H9 (cell line): ENCODE results near the gene LRP1. TPM values are rescaled to one million over a fixed set of nuclear protein-coding genes. Genes with fewer than 3 reads are reported as not detected.

Experiments
- DNase-seq: peaks from one replicate; pipeline ENCODE4 v3.0.0-alpha.2; 2017
- H2AFZ ChIP-seq: one replicate; pipeline ENCODE4 v1.6.1; 2013; ENCODE audit warnings: mild to moderate bottlenecking, low read length, control low read depth, moderate library complexity
- H2AK5ac ChIP-seq: 2 replicates; pipeline ENCODE4 v1.6.1; 2013; ENCODE audit warnings: low read length, control low read depth, mixed read lengths; ENCODE audit not compliant: insufficient read length
- H2BK120ac ChIP-seq: one replicate; pipeline ENCODE4 v1.6.1; 2013; ENCODE audit warnings: low read depth, mild to moderate bottlenecking, low read length, control low read depth, inconsistent platforms; ENCODE audit not compliant: poor library complexity, severe bottlenecking
- H2BK12ac ChIP-seq: 2 replicates; pipeline ENCODE4 v1.6.1; 2013; ENCODE audit warnings: low read length, control low read depth, mixed read lengths, low read depth; ENCODE audit not compliant: insufficient read length
- H2BK15ac ChIP-seq: 2 replicates; pipeline ENCODE4 v1.6.1; 2013; ENCODE audit warnings: low read depth, low read length, control low read depth
- H2BK20ac ChIP-seq: one replicate; pipeline ENCODE4 v1.6.1; 2013; ENCODE audit warnings: low read depth, mild to moderate bottlenecking, low read length, control low read depth, inconsistent platforms; ENCODE audit not compliant: poor library complexity, severe bottlenecking
- H2BK5ac ChIP-seq: 2 replicates; pipeline ENCODE4 v1.6.1; 2013; ENCODE audit warnings: low read length, control low read depth, mixed read lengths; ENCODE audit not compliant: insufficient read length
- H3K14ac ChIP-seq: 2 replicates; pipeline ENCODE4 v1.6.1; 2013; ENCODE audit warnings: low read length, control low read depth; ENCODE audit not compliant: insufficient read depth
- H3K18ac ChIP-seq: 2 replicates; pipeline ENCODE4 v1.6.1; 2013; ENCODE audit warnings: low read depth, mild to moderate bottlenecking, mixed read lengths, low read length, control low read depth; ENCODE audit not compliant: insufficient read length
- H3K23ac ChIP-seq: 2 replicates; pipeline ENCODE4 v1.6.1; 2013; ENCODE audit warnings: low read length, control low read depth, mixed read lengths, low read depth; ENCODE audit not compliant: insufficient read length
- H3K23me2 ChIP-seq: 2 replicates; pipeline ENCODE4 v1.6.1; 2013; ENCODE audit warnings: low read depth, mild to moderate bottlenecking, mixed read lengths, low read length, control low read depth; ENCODE audit not compliant: insufficient read length, poor library complexity, severe bottlenecking
- H3K27ac ChIP-seq: 2 replicates; pipeline ENCODE4 v1.5.1; 2013; ENCODE audit warnings: low read length, control low read depth, mixed read lengths, low read depth; ENCODE audit not compliant: insufficient read length
- H3K27me3 ChIP-seq: 2 replicates; pipeline ENCODE4 v1.6.1; 2013; ENCODE audit warnings: low read length, control low read depth, inconsistent platforms; ENCODE audit not compliant: insufficient read depth
- H3K4ac ChIP-seq: 2 replicates; pipeline ENCODE4 v1.6.1; 2013; ENCODE audit warnings: low read depth, mild to moderate bottlenecking, control low read depth, inconsistent platforms, low read length, moderate library complexity
- H3K4me1 ChIP-seq: 2 replicates; pipeline ENCODE4 v1.6.1; 2013; ENCODE audit warnings: low read length, control low read depth, inconsistent platforms; ENCODE audit not compliant: insufficient read depth
- H3K4me2 ChIP-seq: 2 replicates; pipeline ENCODE4 v1.6.1; 2013; ENCODE audit warnings: low read length, control low read depth, mixed read lengths; ENCODE audit not compliant: insufficient read length, insufficient read depth
- H3K56ac ChIP-seq: 2 replicates; pipeline ENCODE4 v1.6.1; 2013; ENCODE audit warnings: low read depth, mild to moderate bottlenecking, mixed read lengths, low read length, control low read depth; ENCODE audit not compliant: insufficient read length
- H3K79me1 ChIP-seq: 2 replicates; pipeline ENCODE4 v1.6.1; 2013; ENCODE audit warnings: low read depth, mild to moderate bottlenecking, moderate library complexity, low read length, control low read depth, inconsistent platforms; ENCODE audit not compliant: insufficient read depth, poor library complexity, severe bottlenecking
- H3K79me2 ChIP-seq: 2 replicates; pipeline ENCODE4 v1.6.1; 2013; ENCODE audit warnings: low read length, control low read depth, inconsistent platforms; ENCODE audit not compliant: insufficient read depth
- H3K9ac ChIP-seq: 2 replicates; pipeline ENCODE4 v1.6.1; 2013; ENCODE audit warnings: low read length, control low read depth, mixed read lengths; ENCODE audit not compliant: insufficient read length; ENCODE audit errors: extremely low read depth
- H3K9me3 ChIP-seq: one replicate; pipeline ENCODE4 v1.6.1; 2013; ENCODE audit warnings: low read depth, low read length, inconsistent platforms; ENCODE audit not compliant: control insufficient read depth
- H3T11ph ChIP-seq: one replicate; pipeline ENCODE4 v1.6.1; 2013; ENCODE audit warnings: mild to moderate bottlenecking, low read length, control low read depth, inconsistent platforms
- H4K20me1 ChIP-seq: one replicate; pipeline ENCODE4 v1.6.1; 2013; ENCODE audit not compliant: control insufficient read depth, insufficient read length, insufficient read depth
- H4K5ac ChIP-seq: 2 replicates; pipeline ENCODE4 v1.6.1; 2013; ENCODE audit warnings: low read depth, mild to moderate bottlenecking, mixed read lengths, low read length, control low read depth; ENCODE audit not compliant: insufficient read length
- H4K8ac ChIP-seq: replicated peaks from 2 replicates; pipeline ENCODE4 v1.6.1; 2013; ENCODE audit warnings: low read length, control low read depth, mixed read lengths, low read depth; ENCODE audit not compliant: insufficient read length
- H4K91ac ChIP-seq: 2 replicates; pipeline ENCODE4 v1.6.1; 2013; ENCODE audit warnings: low read depth, mild to moderate bottlenecking, moderate library complexity, mixed read lengths, low read length, control low read depth; ENCODE audit not compliant: insufficient read length
- H3K27ac Mint-ChIP-seq, 3 experiments: 2 replicates in 2 of 3; 3 replicates in 1 of 3; pipeline ENCODE4 v1.8.0; 2020 to 2021; ENCODE audit warnings: mixed read lengths in 3 of 3, mild to moderate bottlenecking in 1 of 3, moderate library complexity in 1 of 3
- H3K27me3 Mint-ChIP-seq: 2 replicates; pipeline ENCODE4 v1.8.0; 2021; ENCODE audit warnings: low read depth, mild to moderate bottlenecking, moderate library complexity, mixed read lengths
- H3K36me3 Mint-ChIP-seq, 3 experiments: 2 replicates in 2 of 3; 3 replicates in 1 of 3; pipeline ENCODE4 v1.8.0; 2020 to 2021; ENCODE audit warnings: low read depth in 3 of 3, mixed read lengths in 3 of 3; ENCODE audit not compliant: insufficient read depth in 1 of 3
- H3K4me1 Mint-ChIP-seq, 2 experiments: 2 replicates each; pipeline ENCODE4 v1.8.0; 2020; ENCODE audit warnings: mixed read lengths in 2 of 2
- H3K4me3 Mint-ChIP-seq, 2 experiments: 2 replicates in 1 of 2; 3 replicates in 1 of 2; pipeline ENCODE4 v1.8.0; 2020 to 2021; ENCODE audit warnings: mild to moderate bottlenecking in 2 of 2, mixed read lengths in 2 of 2, moderate library complexity in 1 of 2
- H3K9me3 Mint-ChIP-seq, 2 experiments: 2 replicates in 1 of 2; 3 replicates in 1 of 2; pipeline ENCODE4 v1.8.0; 2020; ENCODE audit warnings: mild to moderate bottlenecking in 2 of 2, mixed read lengths in 2 of 2, moderate library complexity in 1 of 2
- WGBS: extraction: QIAGEN DNeasy Blood & Tissue Kit; methylation state at CpG from one replicate; pipeline ENCODE4 v1.1.7; 2013; ENCODE audit warnings: missing lambda C conversion rate, low lambda C conversion rate, mixed read lengths; ENCODE audit not compliant: insufficient read length; ENCODE audit errors: extremely low coverage; 5-methylcytosine and 5-hydroxymethylcytosine counted together
- total RNA-seq: library from RNA; stranded (reverse); gene quantifications from 2 replicates; pipeline ENCODE4 v1.2.1, GENCODE V29; 2021
- TF ChIP-seq, protein P1 (sequence below): fragments of 200-600 bp; sonication (generic); conservative IDR thresholded peaks from 3 replicates; pipeline ENCODE4 v1.8.0; 2021; ENCODE audit warnings: antibody characterized with exemption, mild to moderate bottlenecking

Gene LRP1
- total RNA-seq, 1 experiment from 2014 or later, result 115 TPM

DNA sequence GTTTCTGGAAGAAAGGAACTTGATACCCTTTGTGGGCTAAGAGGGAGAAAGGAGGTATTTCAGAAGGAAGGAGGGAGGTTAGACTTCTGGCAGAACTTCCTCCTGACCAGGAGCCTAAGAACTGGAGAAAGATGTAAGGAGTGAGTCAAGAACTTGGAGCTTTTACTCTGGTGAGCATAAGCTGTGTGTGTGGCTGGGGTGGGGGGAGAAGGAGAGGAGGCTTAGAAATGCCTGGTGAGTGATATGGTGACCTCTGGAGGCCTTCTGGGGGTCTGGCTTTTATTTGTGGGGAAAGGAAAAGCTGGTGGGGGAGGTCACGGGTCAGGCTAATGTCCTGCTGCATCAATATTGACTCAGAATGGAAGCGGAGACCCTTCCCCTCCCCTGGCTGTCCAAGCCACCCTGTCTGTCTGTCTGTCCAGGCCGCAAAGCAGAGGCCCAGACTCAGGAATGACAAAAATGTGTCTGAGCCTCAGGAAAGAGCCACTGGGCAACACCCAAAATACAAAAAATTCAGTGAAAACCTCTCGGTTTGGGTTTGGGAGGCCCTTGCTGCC is 4.8 kb downstream of the LRP1 start:
- Histone ChIP-seq H3K4me1 (peaks cover 31% of the 10 kb centered on the region), H3K9me3 (no peaks in the 10 kb centered on the region), H4K20me1 (no peaks in the 10 kb centered on the region), H4K8ac (no peak overlapping the region), H2BK20ac (no peak overlapping the region), H4K5ac (no peak overlapping the region), H2BK120ac (no peak overlapping the region), H3K79me1 (peaks cover 15% of the 10 kb centered on the region), H3K4me2 (peak overlapping the region; percentile 4), H2AK5ac (no peak overlapping the region), H3K23me2 (peaks cover 7% of the 10 kb centered on the region), H2BK5ac (no peak overlapping the region), H3K23ac (no peak overlapping the region), H4K91ac (no peak overlapping the region), H3K79me2 (peaks cover 26% of the 10 kb centered on the region; the same call in 1 of the 2 replicates), H3T11ph (no peak overlapping the region), H3K56ac (no peak overlapping the region), H3K27ac (no peak overlapping the region), H3K18ac (no peak overlapping the region), H2BK15ac (no peak overlapping the region), H3K4ac (no peak overlapping the region), H3K27me3 (no peaks in the 10 kb centered on the region), H2AFZ (no peak overlapping the region), H3K9ac (no peak overlapping the region), H3K14ac (no peak overlapping the region; the same call in 1 of the 2 replicates), H2BK12ac (no peak overlapping the region)
- H3K36me3 Mint-ChIP-seq, result peaks cover 0 to 12% (median 0%) of the 10 kb centered on the region in 3 experiments; a peak in 3 of 7 replicates
- DNase-seq, result no peak
- no peaks in the 10 kb centered on the region for H3K9me3 Mint-ChIP-seq
- WGBS, result no CpG with 5 or more reads among the region's 4 CpGs
- peak overlapping the region; percentile 7 to 53 (median 9); a peak in 6 of 7 replicates for H3K27ac Mint-ChIP-seq
- H3K4me3 Mint-ChIP-seq, result peak overlapping the region; percentile 5 to 34; a peak in 3 of 5 replicates
- TF ChIP-seq, protein P1, sequence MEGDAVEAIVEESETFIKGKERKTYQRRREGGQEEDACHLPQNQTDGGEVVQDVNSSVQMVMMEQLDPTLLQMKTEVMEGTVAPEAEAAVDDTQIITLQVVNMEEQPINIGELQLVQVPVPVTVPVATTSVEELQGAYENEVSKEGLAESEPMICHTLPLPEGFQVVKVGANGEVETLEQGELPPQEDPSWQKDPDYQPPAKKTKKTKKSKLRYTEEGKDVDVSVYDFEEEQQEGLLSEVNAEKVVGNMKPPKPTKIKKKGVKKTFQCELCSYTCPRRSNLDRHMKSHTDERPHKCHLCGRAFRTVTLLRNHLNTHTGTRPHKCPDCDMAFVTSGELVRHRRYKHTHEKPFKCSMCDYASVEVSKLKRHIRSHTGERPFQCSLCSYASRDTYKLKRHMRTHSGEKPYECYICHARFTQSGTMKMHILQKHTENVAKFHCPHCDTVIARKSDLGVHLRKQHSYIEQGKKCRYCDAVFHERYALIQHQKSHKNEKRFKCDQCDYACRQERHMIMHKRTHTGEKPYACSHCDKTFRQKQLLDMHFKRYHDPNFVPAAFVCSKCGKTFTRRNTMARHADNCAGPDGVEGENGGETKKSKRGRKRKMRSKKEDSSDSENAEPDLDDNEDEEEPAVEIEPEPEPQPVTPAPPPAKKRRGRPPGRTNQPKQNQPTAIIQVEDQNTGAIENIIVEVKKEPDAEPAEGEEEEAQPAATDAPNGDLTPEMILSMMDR, result no peak
- no peaks in the 10 kb centered on the region for H3K27me3 Mint-ChIP-seq
- peaks cover 68 to 75% of the 10 kb centered on the region in 2 experiments for H3K4me1 Mint-ChIP-seq
